Mononuclear cell (primary cell): ENCODE measurements around the gene SP5. TPM values are rescaled to one million over a fixed set of nuclear protein-coding genes. Genes with fewer than 3 reads are reported as not detected.
"Not testable (repeated sequence)": the region's sequence is repeated elsewhere in the genome, so short reads cannot be mapped to it uniquely, and the experiment has no call there.

Experiments used
- H3K27me3 ChIP-seq: 2 replicates; pipeline ENCODE4 v1.6.0; 2011; ENCODE audit warnings: low read length, control low read depth; ENCODE audit not compliant: insufficient read depth
- H3K4me1 ChIP-seq: 2 replicates; pipeline ENCODE4 v1.5.1; 2011; ENCODE audit warnings: mild to moderate bottlenecking, low read length, control low read depth; ENCODE audit not compliant: insufficient read depth
- H3K4me3 ChIP-seq: 2 replicates; pipeline ENCODE4 v1.5.1; 2011; ENCODE audit warnings: mild to moderate bottlenecking, low read length, moderate library complexity
- H3K9me3 ChIP-seq: 2 replicates; pipeline ENCODE4 v1.5.1; 2011; ENCODE audit warnings: low read depth, mild to moderate bottlenecking, control low read depth, low read length
- total RNA-seq: library from RNA; depleted of rRNA; stranded (reverse); fragments of >200 nt; gene quantifications from one replicate; pipeline ENCODE4 v1.2.3, GENCODE V29; 2012

SP5 gene
- total RNA-seq, 1 donor = not detected

DNA sequence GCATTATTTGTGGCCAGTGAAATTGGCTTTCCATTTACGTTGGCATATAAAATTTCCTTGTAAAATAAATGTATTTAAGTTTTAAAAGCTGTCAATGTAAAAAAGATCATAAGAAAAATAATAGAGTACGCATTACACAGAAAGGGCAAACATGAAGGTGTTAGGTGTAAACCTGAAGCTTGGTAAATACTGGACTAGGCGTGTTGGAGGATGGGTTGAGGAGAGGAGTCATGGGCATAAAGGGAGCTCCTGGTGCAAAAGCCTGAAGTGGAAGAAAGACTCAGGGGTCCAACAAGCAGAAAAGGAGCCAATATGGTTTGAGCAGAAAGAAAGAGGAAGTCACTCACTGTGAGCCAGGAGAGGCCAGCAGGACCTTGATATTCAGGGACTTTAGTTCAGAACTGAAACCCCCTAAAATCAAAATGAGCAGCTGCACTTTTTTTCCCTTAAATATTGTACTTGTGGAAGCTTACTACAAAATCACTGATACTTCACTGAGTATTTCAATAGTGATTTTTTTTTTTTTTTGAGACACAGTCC is 24.4 kb downstream of the SP5 start:
- H3K4me1 ChIP-seq = no peaks in the 10 kb centered on the region
- H3K9me3 ChIP-seq = no peaks in the 10 kb centered on the region
- H3K27me3 ChIP-seq = peaks cover 12% of the 10 kb centered on the region
- H3K4me3 ChIP-seq = no peak overlapping the region

DNA sequence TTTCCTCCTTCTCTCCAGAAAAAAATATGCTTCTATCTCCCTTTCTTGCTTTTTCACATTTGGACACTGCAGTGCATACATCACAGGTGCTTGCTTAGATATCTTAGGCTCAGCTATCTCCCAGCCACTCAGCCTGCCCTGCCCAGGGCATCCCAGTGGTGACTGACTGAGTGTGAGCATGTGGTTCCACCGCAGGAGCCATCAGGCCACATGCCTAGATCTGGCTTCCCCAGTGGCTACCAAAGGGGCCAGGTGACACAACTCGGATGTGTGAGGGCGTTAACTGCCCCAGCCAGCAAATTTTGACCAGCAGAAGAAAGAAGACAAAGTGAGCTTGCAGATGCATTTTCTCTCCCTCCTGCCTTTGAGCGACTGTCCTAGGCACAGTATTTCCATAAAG is 25.5 kb downstream of the SP5 start:
- no peaks in the 10 kb centered on the region for H3K4me1 ChIP-seq
- no peak overlapping the region for H3K4me3 ChIP-seq
- H3K9me3 ChIP-seq = no peaks in the 10 kb centered on the region
- peaks cover 14% of the 10 kb centered on the region for H3K27me3 ChIP-seq

DNA sequence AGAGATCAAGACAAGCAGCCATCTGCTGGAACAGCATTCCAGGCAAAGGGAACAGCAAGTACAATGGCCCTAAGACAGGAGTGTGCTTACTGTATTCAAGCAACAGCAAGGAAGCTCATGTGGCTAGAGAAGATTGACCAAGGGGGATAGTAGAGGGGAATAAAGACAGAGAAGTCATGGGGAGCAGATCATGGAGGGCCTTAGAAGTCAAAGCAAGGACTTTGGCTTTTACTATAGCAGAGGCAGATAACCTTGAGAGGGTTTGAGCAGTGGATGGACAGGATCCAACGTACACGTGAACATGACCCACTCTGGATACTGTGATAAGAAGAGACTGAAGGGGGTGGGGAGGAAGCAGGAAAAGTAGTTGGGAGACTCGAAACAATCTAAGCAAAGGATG is 26.9 kb downstream of the SP5 start:
- peaks cover 14% of the 10 kb centered on the region for H3K27me3 ChIP-seq
- no peaks in the 10 kb centered on the region for H3K4me1 ChIP-seq
- no peaks in the 10 kb centered on the region for H3K9me3 ChIP-seq
- no peak overlapping the region for H3K4me3 ChIP-seq

DNA sequence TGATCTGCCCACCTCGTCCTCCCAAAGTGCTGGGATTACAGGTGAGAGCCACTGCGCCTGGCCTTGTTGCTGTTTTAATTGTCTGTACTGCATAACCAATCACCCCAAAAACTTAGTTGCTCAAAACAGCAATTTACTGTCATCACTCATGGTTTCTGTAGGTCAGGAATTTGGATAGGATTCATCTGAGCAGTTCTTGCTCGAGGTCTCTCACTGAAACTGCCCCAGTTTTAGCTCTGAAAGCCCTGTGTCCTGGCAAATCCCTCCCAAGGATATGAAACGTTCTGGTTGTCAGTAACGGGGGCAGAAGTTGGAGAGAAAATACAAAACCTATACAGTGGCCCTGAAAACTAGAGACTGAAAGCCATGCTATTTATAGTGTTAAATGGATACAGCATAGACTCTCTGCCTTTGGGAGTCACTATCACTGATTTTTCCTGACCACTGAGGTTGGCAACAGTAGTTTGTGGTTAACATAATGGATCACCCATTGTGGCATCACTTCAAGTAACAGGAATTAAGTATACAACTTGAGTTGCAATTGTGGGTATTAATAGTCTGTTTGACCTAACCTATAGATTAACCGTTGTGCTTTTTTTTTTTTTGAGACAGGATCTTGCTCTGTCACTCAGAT is 27.9 kb downstream of the SP5 start:
- H3K9me3 ChIP-seq = no peaks in the 10 kb centered on the region
- no peaks in the 10 kb centered on the region for H3K4me1 ChIP-seq
- H3K27me3 ChIP-seq = peaks cover 24% of the 10 kb centered on the region
- H3K4me3 ChIP-seq = no peak overlapping the region

DNA sequence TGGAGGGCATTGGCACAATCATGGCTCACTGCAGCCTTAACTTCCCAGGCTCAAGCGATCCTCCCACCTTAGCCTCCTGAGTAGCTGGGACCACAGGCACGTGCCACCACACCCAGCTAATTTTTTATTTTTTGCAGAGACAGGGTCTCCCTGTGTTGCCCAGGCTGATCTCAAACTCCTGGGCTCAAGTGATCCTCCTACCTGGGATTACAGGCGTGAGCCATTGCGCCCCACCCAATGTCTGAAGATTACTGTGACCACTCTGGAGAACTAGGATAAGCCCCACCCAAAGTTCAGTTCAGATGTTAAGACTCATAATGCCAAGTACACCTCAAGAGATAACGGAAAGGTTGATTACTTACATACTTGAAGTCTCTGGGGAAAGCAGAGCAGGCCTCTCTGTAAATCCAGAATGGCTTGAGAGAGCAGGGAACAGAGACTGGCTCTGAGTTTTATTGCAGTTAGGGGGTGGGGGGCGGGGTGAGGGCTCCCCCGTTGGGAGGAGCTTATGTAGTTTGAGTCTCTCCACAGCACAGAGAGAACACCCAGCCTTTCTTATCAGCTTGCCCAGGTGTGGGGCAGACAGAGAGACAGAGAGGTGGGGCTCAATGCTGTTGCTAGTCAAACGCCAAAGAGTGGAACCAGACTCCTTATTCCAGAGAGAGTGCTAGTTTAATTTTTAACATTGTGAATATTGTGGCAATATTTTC is 28.5 kb downstream of the SP5 start:
- no peaks in the 10 kb centered on the region for H3K9me3 ChIP-seq
- no peak overlapping the region for H3K4me3 ChIP-seq
- H3K4me1 ChIP-seq = no peaks in the 10 kb centered on the region
- H3K27me3 ChIP-seq = peaks cover 30% of the 10 kb centered on the region

DNA sequence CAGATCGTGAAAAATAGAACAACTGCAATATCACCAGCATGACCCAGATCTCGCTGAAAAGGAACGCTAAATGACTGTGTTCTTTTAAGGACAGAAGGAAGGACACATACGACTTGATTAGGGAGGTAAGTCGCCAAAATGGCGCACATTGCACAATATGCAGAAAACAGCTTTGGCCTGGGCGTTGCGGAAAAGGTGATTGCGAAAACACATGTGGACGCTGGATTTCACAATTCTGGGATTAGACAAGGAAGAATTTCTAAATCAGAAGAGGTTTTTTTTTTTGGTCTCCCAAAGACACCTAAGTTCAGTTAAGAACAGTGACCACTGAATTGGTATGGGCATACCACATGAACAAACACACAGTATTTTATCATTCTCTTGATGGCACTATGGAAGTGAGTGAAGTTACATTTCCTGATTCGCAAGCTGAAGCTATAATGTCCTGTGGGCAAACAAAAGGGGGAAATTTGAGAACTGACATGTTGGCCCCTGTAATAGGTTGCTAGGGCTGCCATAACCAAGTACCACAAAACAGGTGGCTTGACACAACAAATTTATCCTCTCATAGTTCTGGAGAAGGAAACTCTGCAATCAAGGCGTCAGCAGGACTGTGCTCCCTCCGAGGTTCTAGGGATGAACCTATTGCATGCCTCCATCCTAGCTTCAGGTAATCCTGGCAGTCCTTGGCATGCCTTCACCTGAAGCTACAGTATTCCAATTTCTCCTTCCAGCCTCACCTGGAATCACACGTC is 29.3 kb downstream of the SP5 start:
- no peak overlapping the region for H3K4me3 ChIP-seq
- H3K9me3 ChIP-seq = no peaks in the 10 kb centered on the region
- H3K27me3 ChIP-seq = peaks cover 35% of the 10 kb centered on the region
- no peaks in the 10 kb centered on the region for H3K4me1 ChIP-seq

DNA sequence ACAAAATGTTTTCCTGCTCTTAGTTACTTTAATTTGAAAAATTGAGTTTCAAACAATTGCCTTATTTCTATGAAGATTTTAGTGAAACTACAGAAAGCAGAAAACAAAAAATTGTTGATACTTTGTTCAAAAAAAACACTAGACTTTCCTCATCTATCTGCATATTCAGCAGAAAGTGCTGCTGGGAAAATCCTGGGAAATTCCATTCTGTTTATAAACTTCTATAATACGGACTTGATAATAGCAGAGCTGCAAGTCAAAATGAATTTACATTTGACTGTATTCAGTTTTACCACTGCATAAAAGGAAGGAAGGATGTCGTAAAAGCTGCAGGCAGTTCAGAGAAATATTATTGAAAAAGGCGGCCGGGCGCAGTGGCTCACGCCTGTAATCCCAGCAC is 30.2 kb downstream of the SP5 start:
- Histone ChIP-seq H3K4me1 (no peaks in the 10 kb centered on the region), H3K27me3 (peaks cover 34% of the 10 kb centered on the region), H3K9me3 (no peaks in the 10 kb centered on the region), H3K4me3 (no peak overlapping the region)

DNA sequence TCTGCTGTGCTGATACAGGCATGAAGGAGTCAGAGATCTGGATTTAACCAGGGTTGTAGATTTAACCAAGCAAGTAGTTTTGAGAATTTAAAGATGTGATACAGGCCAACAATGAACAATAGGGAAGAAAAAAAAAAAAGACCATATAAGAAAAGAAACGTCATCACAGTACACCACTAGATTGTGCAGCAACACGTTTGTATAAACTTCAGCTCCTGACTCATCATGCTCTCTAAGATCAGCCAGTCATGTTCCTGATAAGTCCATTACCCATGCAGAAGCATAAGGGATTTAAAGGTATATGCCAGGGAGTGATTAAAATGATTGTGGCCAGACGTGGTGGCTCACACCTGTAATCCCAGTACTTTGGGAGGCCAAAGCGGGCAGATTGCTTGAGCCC is 32.8 kb downstream of the SP5 start:
- Histone ChIP-seq H3K4me1 (no peaks in the 10 kb centered on the region), H3K4me3 (no peak overlapping the region), H3K27me3 (peaks cover 34% of the 10 kb centered on the region), H3K9me3 (no peaks in the 10 kb centered on the region)

DNA sequence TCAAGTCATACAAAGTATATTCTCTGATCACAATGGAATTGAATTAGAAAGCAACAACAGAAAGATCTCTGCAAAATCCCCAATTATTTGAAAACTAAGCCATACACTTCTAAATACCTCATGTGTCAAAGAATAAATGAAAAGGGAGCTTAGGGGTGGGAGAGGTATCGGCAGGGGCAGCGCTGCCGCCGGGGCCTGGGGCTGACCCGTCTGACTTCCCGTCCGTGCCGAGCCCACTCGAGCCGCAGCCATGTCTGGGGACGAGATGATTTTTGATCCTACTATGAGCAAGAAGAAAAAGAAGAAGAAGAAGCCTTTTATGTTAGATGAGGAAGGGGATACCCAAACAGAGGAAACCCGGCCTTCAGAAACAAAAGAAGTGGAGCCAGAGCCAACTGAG is 36.4 kb downstream of the SP5 start:
- H3K4me1 ChIP-seq, H3K4me3 ChIP-seq, H3K9me3 ChIP-seq: not testable (repeated sequence)
- peaks cover 31% of the 10 kb centered on the region for H3K27me3 ChIP-seq

DNA sequence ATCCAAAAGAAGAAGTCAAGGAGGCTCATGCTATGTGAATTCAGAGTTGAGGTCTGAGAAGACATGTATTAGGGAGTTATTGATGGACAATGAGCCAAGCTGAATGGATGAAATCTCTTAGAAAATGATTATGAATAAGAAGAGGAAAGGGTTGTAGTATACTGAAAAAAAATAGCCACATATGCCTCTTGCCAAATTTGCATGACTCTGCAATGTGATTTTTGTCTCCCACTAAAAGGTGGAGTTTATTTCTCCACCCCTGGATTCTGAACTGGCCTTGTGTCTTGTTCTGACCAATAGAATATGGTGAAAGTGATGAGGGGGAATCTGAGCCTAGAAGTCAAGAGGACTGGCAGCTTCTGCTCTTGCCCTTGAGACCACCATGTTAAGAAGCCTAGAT is 46.4 kb downstream of the SP5 start:
- H3K27me3 ChIP-seq = peaks cover 8% of the 10 kb centered on the region
- H3K4me3 ChIP-seq = no peak overlapping the region
- H3K9me3 ChIP-seq = no peaks in the 10 kb centered on the region
- no peaks in the 10 kb centered on the region for H3K4me1 ChIP-seq

DNA sequence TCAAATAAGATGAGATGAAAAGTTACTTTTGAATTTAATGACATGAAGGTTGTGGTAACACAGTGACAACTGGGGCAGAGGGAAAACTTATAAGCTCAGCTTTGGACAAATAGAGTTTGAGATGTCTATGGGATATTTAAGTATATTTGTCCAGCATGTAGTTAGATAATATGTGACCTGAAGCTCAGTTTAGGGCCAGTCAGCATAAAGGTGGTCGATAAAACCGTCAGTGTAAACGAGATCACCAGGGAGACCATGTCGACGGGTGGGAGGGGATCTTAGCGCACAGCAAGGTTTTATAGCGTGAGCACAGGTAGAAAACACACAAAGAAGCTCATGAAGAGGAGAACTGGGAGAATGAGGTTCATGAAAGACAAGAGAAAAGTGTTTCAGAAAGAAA is 47.6 kb downstream of the SP5 start:
- H3K4me3 ChIP-seq = no peak overlapping the region
- no peaks in the 10 kb centered on the region for H3K4me1 ChIP-seq
- peaks cover 8% of the 10 kb centered on the region for H3K27me3 ChIP-seq
- H3K9me3 ChIP-seq = no peaks in the 10 kb centered on the region

DNA sequence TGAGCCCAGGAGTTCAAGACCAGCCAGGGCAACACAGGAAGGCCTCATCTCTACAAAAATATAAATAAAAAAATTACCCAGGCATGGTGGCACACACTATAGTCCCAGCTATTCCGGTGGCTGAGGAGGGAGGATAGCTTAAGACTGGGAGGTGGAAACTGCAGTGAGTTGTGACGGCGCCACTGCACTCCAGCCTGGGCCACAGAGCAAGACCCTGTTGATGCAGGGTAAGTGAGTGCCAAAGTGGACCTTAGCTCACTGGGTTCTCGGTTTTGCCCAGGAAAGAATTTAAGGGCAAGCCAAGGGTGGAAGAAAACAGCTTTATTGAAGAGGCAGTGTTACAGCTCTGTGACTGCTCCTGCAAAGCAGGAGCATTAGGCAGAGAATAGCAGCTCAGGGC is 48.1 kb downstream of the SP5 start:
- Histone ChIP-seq H3K4me1 (no peaks in the 10 kb centered on the region), H3K4me3 (no peak overlapping the region), H3K9me3 (no peaks in the 10 kb centered on the region), H3K27me3 (peaks cover 12% of the 10 kb centered on the region)

DNA sequence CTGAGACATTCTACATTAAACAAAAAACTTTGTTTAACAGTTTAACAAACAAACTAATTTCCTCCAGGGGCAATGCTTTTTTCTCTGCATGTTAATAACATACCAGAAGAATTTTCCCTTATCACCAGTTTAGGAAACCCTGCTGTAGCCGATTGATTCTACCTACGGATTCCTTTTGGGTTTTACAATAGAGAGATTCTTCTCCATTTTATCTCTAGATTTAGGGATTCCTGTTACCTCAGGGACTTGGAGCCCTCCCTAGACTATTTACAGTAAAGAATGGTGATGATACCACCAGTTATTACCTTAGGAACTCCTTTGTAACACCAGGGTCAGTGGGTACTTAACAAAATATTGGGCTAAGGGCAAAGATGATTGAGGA is 49.7 kb downstream of the SP5 start:
- Histone ChIP-seq H3K9me3 (no peaks in the 10 kb centered on the region), H3K27me3 (peaks cover 18% of the 10 kb centered on the region), H3K4me3 (no peak overlapping the region), H3K4me1 (peaks cover under 1% of the 10 kb centered on the region)

DNA sequence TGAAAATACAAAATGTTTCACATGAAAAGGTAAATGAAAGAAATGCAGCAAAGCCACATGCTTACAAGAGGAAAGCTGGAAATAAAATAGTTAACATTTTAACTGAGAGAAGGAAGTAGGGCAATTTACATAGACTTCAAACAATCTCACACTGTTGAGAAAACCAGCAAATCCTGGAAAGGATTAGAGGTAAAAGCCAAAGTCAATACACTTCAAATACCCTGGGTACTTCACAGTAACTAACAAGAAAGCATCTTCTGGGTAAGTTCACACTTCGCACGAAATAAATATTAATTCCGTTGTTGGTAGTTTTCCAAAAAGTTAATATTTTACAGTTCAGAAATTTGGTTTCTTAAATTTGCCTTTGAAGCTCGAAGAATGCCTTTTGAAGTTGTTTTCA is 51.6 kb downstream of the SP5 start:
- Histone ChIP-seq H3K9me3 (no peaks in the 10 kb centered on the region), H3K27me3 (peaks cover 30% of the 10 kb centered on the region), H3K4me1 (peaks cover 13% of the 10 kb centered on the region), H3K4me3 (no peak overlapping the region)
